ENCODE measurements around the gene CCDC90B. TPM values are rescaled to one million over a fixed set of nuclear protein-coding genes. Genes with fewer than 3 reads are reported as not detected.

Gene CCDC90B
- 47.0 and 54.5 TPM in 2 replicates for total RNA-seq (2021; fragmentation: NEBNext Ultra II Directional; extraction: Animal tissue kit (Norgen Biotek cat#: 25700))
- polyA plus RNA-seq (2011; rRNA removed), result 18.9 and 21.8 TPM in 2 replicates
- polyA plus RNA-seq (2011; cell fraction: cytosol; rRNA removed), result 35.3 TPM
- polyA plus RNA-seq (2011; cell fraction: nucleus; rRNA removed), result 36.5 TPM
- polyA plus RNA-seq (2012, experiment 1 of 2), result 31.7 to 36.1 TPM (median 34.8 TPM) in 4 replicates
- 11.8 TPM for polyA plus RNA-seq (2012, experiment 2 of 2)
- 51.5 TPM for polyA plus RNA-seq (2013, experiment 1 of 2)
- 50.7 TPM for polyA plus RNA-seq (2013, experiment 2 of 2)
- polyA minus RNA-seq (2011; rRNA and poly(A)+ RNA removed), result 19.9 and 22.8 TPM in 2 replicates
- polyA minus RNA-seq (2011; cell fraction: cytosol; rRNA and poly(A)+ RNA removed), result 30.6 TPM
- 52.1 TPM for polyA minus RNA-seq (2011; cell fraction: nucleus; rRNA and poly(A)+ RNA removed)
- long read RNA-seq, experiment 1, full-length matches to known transcripts, result 45 of 70 reads
- long read RNA-seq, experiment 1, partial matches to known transcripts, result 7 of 70 reads
- long read RNA-seq, experiment 1, other reads (novel, unspliced or antisense), result 18 of 70 reads
- long read RNA-seq, experiment 2, full-length matches to known transcripts, result 77 of 105 reads
- long read RNA-seq, experiment 2, partial matches to known transcripts, result 11 of 105 reads
- long read RNA-seq, experiment 2, other reads (novel, unspliced or antisense), result 17 of 105 reads

GRCh38 chr11:83285771-83286528 lies at the start of gene CCDC90B:
CCDC90B (minus strand) TSS chr11:83286367; CDS start chr11:83285972, 395 bp downstream.
- Histone ChIP-seq H2AFZ (ENCODE audit: low read length) (peak within 1 kb of the TSS; percentile 92; the same call in 1 of the 2 replicates), H3K56ac (replicated peaks; ENCODE audit: insufficient read length, low read depth, low read length) (peak within 1 kb of the TSS; percentile 43), H3K4me2 (ENCODE audit: insufficient read depth in 1 of 2, low read depth in 2 of 2, low read length in 2 of 2) (peak within 1 kb of the TSS; percentile 78 to 81), H2BK15ac (ENCODE audit: low read length) (peak within 1 kb of the TSS; percentile 99; the same call in 1 of the 2 replicates), H3K27ac (ENCODE audit: low read depth, low read length) (peak within 1 kb of the TSS; percentile 95), H3K27me3 (replicated peaks in 1 of 4; ENCODE audit: control insufficient read depth in 3 of 4, extremely low read depth in 1 of 4, insufficient read depth in 3 of 4, low read length in 3 of 4) (no peaks in the 10 kb centered on the region), H4K5ac (ENCODE audit: insufficient read length, low read depth, low read length) (peak within 1 kb of the TSS; percentile 87), H3K4ac (replicated peaks; ENCODE audit: insufficient read length, low read depth, low read length) (peak within 1 kb of the TSS; percentile 36), H3K14ac (ENCODE audit: insufficient read length) (no peak within 1 kb of the TSS), H4K91ac (replicated peaks; ENCODE audit: insufficient read length, low read length) (peak within 1 kb of the TSS; percentile 97), H3K79me2 (ENCODE audit: control insufficient read depth in 1 of 2, insufficient read depth in 2 of 2, low read length in 2 of 2) (peaks cover 0 to 32% of the 10 kb centered on the region in 2 experiments; a peak in 3 of 4 replicates), H4K20me1 (replicated peaks in 1 of 2; ENCODE audit: control insufficient read depth in 1 of 2, insufficient read depth in 2 of 2, low read length in 2 of 2) (no peaks in the 10 kb centered on the region), H4K8ac (ENCODE audit: extremely low read depth, insufficient read depth, low read length) (peak within 1 kb of the TSS; percentile 97; the same call in 1 of the 2 replicates), H3K79me1 (ENCODE audit: low read depth, low read length) (no peaks in the 10 kb centered on the region), H2BK5ac (ENCODE audit: low read depth, low read length) (peak within 1 kb of the TSS; percentile 96), H2AK5ac (ENCODE audit: low read depth, low read length) (no peak within 1 kb of the TSS), H2BK12ac (ENCODE audit: low read depth, low read length) (peak within 1 kb of the TSS; percentile 86), H3K4me3 (ENCODE audit: extremely low read depth in 1 of 4, insufficient read depth in 2 of 4, low read depth in 3 of 4, low read length in 4 of 4) (peak within 1 kb of the TSS; percentile 82 to 99 (median 92)), H3K4me1 (replicated peaks in 1 of 4; ENCODE audit: control insufficient read depth in 3 of 4, insufficient read depth in 4 of 4, low read length in 3 of 4) (0 out of 7 replicates have a peak, but pooled peaks cover 0 to 1% (median 0%) of the 10 kb centered on the region in 4 experiments), H2BK120ac (replicated peaks; ENCODE audit: low read depth, low read length) (no peak within 1 kb of the TSS), H3K9ac (replicated peaks in 1 of 4; ENCODE audit: extremely low read depth in 1 of 4, low read depth in 3 of 4, low read length in 3 of 4) (peak within 1 kb of the TSS; percentile 79 to 94 (median 91)), H2BK20ac (ENCODE audit: low read length) (no peak within 1 kb of the TSS), H3K23ac (ENCODE audit: insufficient read length) (no peak within 1 kb of the TSS), H3K23me2 (ENCODE audit: low read depth, low read length) (peaks cover 2% of the 10 kb centered on the region; the same call in 1 of the 2 replicates), H3K36me3 (ENCODE audit: control insufficient read depth in 2 of 4, insufficient read depth in 4 of 4, low read length in 3 of 4) (no peaks in the 10 kb centered on the region), H3K9me3 (ENCODE audit: insufficient read depth in 2 of 2, low read depth in 1 of 2, low read length in 1 of 2) (no peaks in the 10 kb centered on the region), H3K18ac (ENCODE audit: extremely low read depth, low read length) (peak within 1 kb of the TSS; percentile 98)
- FAIRE-seq, result peak; percentile 70
- ChIA-PET POLR2A (ENCODE audit: partially characterized antibody) (interaction anchor here (0.7 to 2.1 kb wide), 17 partner anchors 9 to 537 kb away, joined by 3 to 7 read pairs (median 3); partner anchors contain the start of genes DDIAS, PCF11 and PRCP), CTCF (ENCODE audit: partially characterized antibody) (interaction anchor here (0.6 to 2.0 kb wide), 5 partner anchors 9 to 313 kb away, joined by 3 to 6 read pairs (median 3); no protein-coding TSS in a partner anchor)
- WGBS, 2 experiments (ENCODE audit: extremely low coverage in 1 of 2, insufficient coverage in 1 of 2, insufficient read length in 1 of 2, insufficient replicate concordance in 2 of 2, low coverage in 1 of 2, low lambda C conversion rate in 2 of 2, missing lambda C conversion rate in 1 of 2), result 2% methylated on average over 48 of the region's 55 CpGs; no CpG with 5 or more reads in 1 of the 2 experiments
- peak; percentile 88 to 96 for DNase-seq (ENCODE audit: low read depth in 1 of 2, low spot score in 2 of 2)
- no peak; the same call in 1 of the 2 replicates for TF ChIP-seq SRF (IDR thresholded peaks at IDR 0.05; ENCODE audit: low read depth, low read length)
- peak; percentile 82 for TF ChIP-seq TBP (IDR thresholded peaks at IDR 0.05; ENCODE audit: low read depth, low read length)
- TF ChIP-seq, protein P1, sequence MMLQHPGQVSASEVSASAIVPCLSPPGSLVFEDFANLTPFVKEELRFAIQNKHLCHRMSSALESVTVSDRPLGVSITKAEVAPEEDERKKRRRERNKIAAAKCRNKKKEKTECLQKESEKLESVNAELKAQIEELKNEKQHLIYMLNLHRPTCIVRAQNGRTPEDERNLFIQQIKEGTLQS (IDR thresholded peaks at IDR 0.05; ENCODE audit: insufficient read depth, low read depth, low read length), result peak; percentile 52; the same call in 1 of the 2 replicates
- TF ChIP-seq CHD1 (IDR thresholded peaks at IDR 0.05; ENCODE audit: low read depth, low read length), result no peak
- TF ChIP-seq USF2 (IDR thresholded peaks at IDR 0.05; ENCODE audit: low read length), result 0 out of 2 replicates have a peak, but pooled peaks have one; percentile 10
- no peak for TF ChIP-seq NANOG (IDR thresholded peaks at IDR 0.05; ENCODE audit: insufficient read depth, low read depth, low read length, poor library complexity, severe bottlenecking)

All from H1 (cell line).